Measurements from ENCODE around the gene GAB1.

The GAB1 gene

GRCh38 chr4:143441678-143442077, 105.0 kb downstream of the GAB1 start:
- H3K36me3 ChIP-seq (ENCODE audit: low read length), result no peaks in the 10 kb centered on the region
- no peak overlapping the region for H3K4me3 ChIP-seq (ENCODE audit: insufficient read depth, low read length, poor library complexity, severe bottlenecking)
- H2AFZ ChIP-seq (ENCODE audit: low read depth, low read length, severe bottlenecking), result no peak overlapping the region
- H3F3A ChIP-seq (ENCODE audit: insufficient read depth), result no peaks in the 10 kb centered on the region
- no peaks in the 10 kb centered on the region for H3K9me3 ChIP-seq (ENCODE audit: insufficient read depth, low read length)
- H3K4me2 ChIP-seq (ENCODE audit: low read depth, low read length, poor library complexity, severe bottlenecking), result no peak overlapping the region
- no peak overlapping the region for H3K27ac ChIP-seq (ENCODE audit: low read depth, low read length)
- H3K79me2 ChIP-seq (ENCODE audit: insufficient read depth, low read length), result no peaks in the 10 kb centered on the region
- H3K9me2 ChIP-seq (replicated peaks; ENCODE audit: insufficient read depth, low read length), result no peaks in the 10 kb centered on the region
- H4K20me1 ChIP-seq (ENCODE audit: low read depth, low read length), result no peaks in the 10 kb centered on the region
- no peak for TF ChIP-seq CTCF (IDR thresholded peaks at IDR 0.05; ENCODE audit: insufficient read depth, low read length, poor library complexity, severe bottlenecking)
- TF ChIP-seq EZH2phosphoT487 (conservative IDR thresholded peaks at IDR 0.05; ENCODE audit: low read length), result no peak
- no peaks in the 10 kb centered on the region for H3K27me3 ChIP-seq (ENCODE audit: low read length)
- H3K9ac ChIP-seq (ENCODE audit: low read length), result no peak overlapping the region

DNA sequence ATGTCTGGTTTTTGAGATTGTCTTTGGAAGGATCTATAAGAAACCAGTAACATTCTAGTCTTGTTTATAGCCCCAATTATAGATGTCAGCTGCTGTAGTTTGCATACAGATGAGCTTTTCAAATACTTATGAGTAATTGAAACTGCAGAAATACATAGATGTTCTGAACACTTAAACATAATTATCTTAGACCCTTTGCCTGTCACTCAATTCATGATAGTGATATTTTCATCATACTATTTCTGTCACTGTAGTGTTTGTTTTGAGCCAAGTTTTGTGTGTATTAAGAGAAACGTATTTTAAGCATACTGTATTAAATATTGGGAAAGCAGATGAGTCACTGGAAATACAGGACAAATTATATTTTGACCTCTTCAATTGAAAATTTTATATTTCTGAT, 107.1 kb downstream of the GAB1 start:
- Histone ChIP-seq H3K79me2 (ENCODE audit: insufficient read depth, low read length) (no peaks in the 10 kb centered on the region), H3K9me3 (ENCODE audit: insufficient read depth, low read length) (no peaks in the 10 kb centered on the region), H3K36me3 (ENCODE audit: low read length) (no peaks in the 10 kb centered on the region), H3K27ac (ENCODE audit: low read depth, low read length) (no peak overlapping the region), H4K20me1 (ENCODE audit: low read depth, low read length) (no peaks in the 10 kb centered on the region), H3K9ac (ENCODE audit: low read length) (no peak overlapping the region), H2AFZ (ENCODE audit: low read depth, low read length, severe bottlenecking) (no peak overlapping the region), H3K9me2 (replicated peaks; ENCODE audit: insufficient read depth, low read length) (no peaks in the 10 kb centered on the region), H3F3A (ENCODE audit: insufficient read depth) (no peaks in the 10 kb centered on the region), H3K4me2 (ENCODE audit: low read depth, low read length, poor library complexity, severe bottlenecking) (no peak overlapping the region), H3K27me3 (ENCODE audit: low read length) (no peaks in the 10 kb centered on the region), H3K4me3 (ENCODE audit: insufficient read depth, low read length, poor library complexity, severe bottlenecking) (no peak overlapping the region)
- no peak for TF ChIP-seq CTCF (IDR thresholded peaks at IDR 0.05; ENCODE audit: insufficient read depth, low read length, poor library complexity, severe bottlenecking)
- TF ChIP-seq EZH2phosphoT487 (conservative IDR thresholded peaks at IDR 0.05; ENCODE audit: low read length), result no peak

- H3K4me3 ChIP-seq (ENCODE audit: insufficient read depth, low read length, poor library complexity, severe bottlenecking), result no peak overlapping the region
- no peaks in the 10 kb centered on the region for H3K9me2 ChIP-seq (replicated peaks; ENCODE audit: insufficient read depth, low read length)
- no peak overlapping the region for H3K9ac ChIP-seq (ENCODE audit: low read length)
- no peak for TF ChIP-seq CTCF (IDR thresholded peaks at IDR 0.05; ENCODE audit: insufficient read depth, low read length, poor library complexity, severe bottlenecking)
- TF ChIP-seq EZH2phosphoT487 (conservative IDR thresholded peaks at IDR 0.05; ENCODE audit: low read length), result no peak
- H2AFZ ChIP-seq (ENCODE audit: low read depth, low read length, severe bottlenecking), result no peak overlapping the region
- no peaks in the 10 kb centered on the region for H3F3A ChIP-seq (ENCODE audit: insufficient read depth)
- no peak overlapping the region for H3K27ac ChIP-seq (ENCODE audit: low read depth, low read length)
- H3K36me3 ChIP-seq (ENCODE audit: low read length), result no peaks in the 10 kb centered on the region
- H3K79me2 ChIP-seq (ENCODE audit: insufficient read depth, low read length), result no peaks in the 10 kb centered on the region
- no peaks in the 10 kb centered on the region for H3K27me3 ChIP-seq (ENCODE audit: low read length)
- no peak overlapping the region for H3K4me2 ChIP-seq (ENCODE audit: low read depth, low read length, poor library complexity, severe bottlenecking)
- H3K9me3 ChIP-seq (ENCODE audit: insufficient read depth, low read length), result no peaks in the 10 kb centered on the region
- no peaks in the 10 kb centered on the region for H4K20me1 ChIP-seq (ENCODE audit: low read depth, low read length)
Measured at GRCh38 chr4:143451186-143451585, 114.5 kb downstream of the GAB1 start.

- Histone ChIP-seq H3K27ac (ENCODE audit: low read depth, low read length) (no peak overlapping the region), H3K9me3 (ENCODE audit: insufficient read depth, low read length) (no peaks in the 10 kb centered on the region), H3K9me2 (replicated peaks; ENCODE audit: insufficient read depth, low read length) (no peaks in the 10 kb centered on the region), H3K27me3 (ENCODE audit: low read length) (no peaks in the 10 kb centered on the region), H4K20me1 (ENCODE audit: low read depth, low read length) (no peaks in the 10 kb centered on the region), H3K4me2 (ENCODE audit: low read depth, low read length, poor library complexity, severe bottlenecking) (no peak overlapping the region), H3F3A (ENCODE audit: insufficient read depth) (no peaks in the 10 kb centered on the region), H3K4me3 (ENCODE audit: insufficient read depth, low read length, poor library complexity, severe bottlenecking) (no peak overlapping the region), H3K36me3 (ENCODE audit: low read length) (no peaks in the 10 kb centered on the region), H3K79me2 (ENCODE audit: insufficient read depth, low read length) (no peaks in the 10 kb centered on the region), H2AFZ (ENCODE audit: low read depth, low read length, severe bottlenecking) (no peak overlapping the region), H3K9ac (ENCODE audit: low read length) (no peak overlapping the region)
- no peak for TF ChIP-seq CTCF (IDR thresholded peaks at IDR 0.05; ENCODE audit: insufficient read depth, low read length, poor library complexity, severe bottlenecking)
- no peak for TF ChIP-seq EZH2phosphoT487 (conservative IDR thresholded peaks at IDR 0.05; ENCODE audit: low read length)
Measured at GRCh38 chr4:143455211-143455610, 118.5 kb downstream of the GAB1 start.

All from SU-DHL-6 (cell line).